Common myeloid progenitor, CD34-positive (primary cell): ENCODE measurements around the gene CD93.

ENCODE experiments used
- CTCF ChIA-PET: fragments of 350-600 bp; sonication (Branson Sonifier 250); formaldehyde crosslinking; loops from one replicate; lab custom pipeline; 2021; ENCODE audit warnings: antibody characterized with exemption; lab: Charles Lee
- POLR2A ChIA-PET: fragments of 350-600 bp; sonication (Branson Sonifier 250); formaldehyde crosslinking; loops from one replicate; lab custom pipeline; 2021; ENCODE audit warnings: antibody characterized with exemption; lab: Charles Lee
- DNase-seq, 3 donors: peaks; one replicate each; pipeline versions ENCODE4 v3.0.0 to v3.0.0-alpha.2; 2013
- H3K27ac ChIP-seq, 2 experiments: 1 replicate in 1 of 2; 2 replicates in 1 of 2; pipeline ENCODE4 v1.7.0; 2013; ENCODE audit warnings: inconsistent platforms in 2 of 2, low read length in 2 of 2, mild to moderate bottlenecking in 2 of 2, low read depth in 1 of 2, moderate library complexity in 1 of 2; ENCODE audit not compliant: severe bottlenecking in 2 of 2, insufficient read depth in 1 of 2, poor library complexity in 1 of 2
- H3K27me3 ChIP-seq, 5 experiments: replicated peaks in 2 of 5; 1 replicate in 3 of 5; 2 replicates in 2 of 5; pipeline versions ENCODE4 v1.6.1 to v1.7.0; 2013; ENCODE audit warnings: low read length in 4 of 5, mild to moderate bottlenecking in 2 of 5, moderate library complexity in 2 of 5, inconsistent platforms in 1 of 5; ENCODE audit not compliant: insufficient read depth in 5 of 5, control insufficient read depth in 4 of 5
- H3K36me3 ChIP-seq, 4 experiments: 1 replicate in 2 of 4; 2 replicates in 2 of 4; pipeline versions ENCODE4 v1.6.1 to v1.7.0; 2013; ENCODE audit warnings: low read length in 3 of 4, control low read depth in 1 of 4, mild to moderate bottlenecking in 1 of 4; ENCODE audit not compliant: control insufficient read depth in 4 of 4, insufficient read depth in 4 of 4
- H3K4me1 ChIP-seq, 4 experiments: 1 replicate in 3 of 4; 2 replicates in 1 of 4; pipeline versions ENCODE4 v1.6.1 to v1.7.1; 2013; ENCODE audit warnings: low read length in 3 of 4, mild to moderate bottlenecking in 3 of 4, control low read depth in 1 of 4, inconsistent platforms in 1 of 4, moderate library complexity in 1 of 4; ENCODE audit not compliant: control insufficient read depth in 4 of 4, insufficient read depth in 4 of 4; ENCODE audit errors: control extremely low read depth in 1 of 4
- H3K4me3 ChIP-seq, 7 experiments: 1 replicate in 4 of 7; 2 replicates in 3 of 7; pipeline versions ENCODE4 v1.5.1 to v1.7.0; 2013; ENCODE audit warnings: mild to moderate bottlenecking in 7 of 7, low read length in 6 of 7, moderate library complexity in 6 of 7, inconsistent platforms in 2 of 7, low read depth in 2 of 7, control low read depth in 1 of 7; ENCODE audit not compliant: insufficient read depth in 4 of 7, control insufficient read depth in 1 of 7; ENCODE audit errors: extremely low read depth in 1 of 7
- H3K9me3 ChIP-seq, 5 experiments: 1 replicate in 4 of 5; 2 replicates in 1 of 5; pipeline versions ENCODE4 v1.6.1 to v1.7.1; 2013; ENCODE audit warnings: low read length in 4 of 5, mild to moderate bottlenecking in 2 of 5, inconsistent platforms in 1 of 5, low read depth in 1 of 5, moderate library complexity in 1 of 5; ENCODE audit not compliant: control insufficient read depth in 4 of 5, insufficient read depth in 2 of 5; ENCODE audit errors: control extremely low read depth in 1 of 5
- WGBS: methylation state at CpG from one replicate; pipeline ENCODE4 v1.1.5; 2013; ENCODE audit not compliant: insufficient coverage; 5-methylcytosine and 5-hydroxymethylcytosine counted together

CD93 gene

DNA sequence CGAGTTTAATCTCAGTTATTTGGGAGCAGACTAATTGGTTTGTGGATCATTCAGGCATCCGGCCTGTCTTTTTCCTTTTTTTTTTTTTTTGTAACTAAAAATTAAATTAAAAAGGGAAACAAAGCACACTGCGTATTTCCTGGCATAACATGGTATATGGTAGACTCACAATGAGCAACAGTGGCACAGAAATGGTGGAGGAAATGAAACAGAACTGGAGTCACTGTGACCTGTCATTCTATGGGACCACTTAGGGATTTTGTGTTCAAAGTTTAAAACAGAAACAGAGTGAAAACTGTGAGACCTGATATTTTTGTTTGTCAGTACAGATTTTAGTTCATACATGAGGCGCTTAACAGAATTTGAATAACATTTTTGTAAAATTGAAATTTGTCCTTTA is 4.8 kb upstream of the CD93 start:
- Histone ChIP-seq H3K36me3 (no peaks in the 10 kb centered on the region), H3K9me3 (no peaks in the 10 kb centered on the region), H3K4me3 (no peak overlapping the region), H3K4me1 (peaks cover 8 to 29% (median 24%) of the 10 kb centered on the region in 4 experiments), H3K27me3 (peaks cover 0 to 3% (median 0%) of the 10 kb centered on the region in 5 experiments), H3K27ac (no peak overlapping the region)
- POLR2A ChIA-PET = no interaction called here
- WGBS = 90% methylated on average over 1 of the region's 4 CpGs
- CTCF ChIA-PET = interaction anchor here (1.0 kb wide), 1 partner anchor 21 kb away, joined by 4 read pairs; no protein-coding TSS in a partner anchor
- DNase-seq = no peak

DNA sequence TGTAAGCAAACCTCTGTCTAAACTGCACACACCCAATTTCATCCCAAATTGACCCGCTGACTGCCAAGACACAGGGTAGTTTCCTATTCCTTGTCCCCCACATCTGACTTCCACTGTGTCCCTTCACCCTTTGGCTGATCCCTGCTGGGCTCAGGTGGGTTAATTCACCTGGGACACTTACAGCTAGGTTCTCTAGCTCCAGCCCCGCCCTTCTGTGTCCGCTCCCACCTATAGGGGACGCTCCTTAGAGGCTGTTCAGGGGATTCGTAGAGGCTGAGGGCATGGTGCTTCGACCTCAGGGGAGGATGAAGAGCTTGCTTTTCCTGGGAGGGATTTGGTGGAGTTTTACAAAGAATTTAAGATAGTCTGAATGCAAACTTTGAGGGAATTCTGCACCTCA is 4.0 kb upstream of the CD93 start:
- Histone ChIP-seq H3K27me3 (peaks cover 0 to 3% (median 0%) of the 10 kb centered on the region in 5 experiments), H3K9me3 (no peaks in the 10 kb centered on the region), H3K27ac (no peak overlapping the region), H3K36me3 (no peaks in the 10 kb centered on the region), H3K4me1 (peaks cover 8 to 36% (median 31%) of the 10 kb centered on the region in 4 experiments), H3K4me3 (no peak overlapping the region)
- POLR2A ChIA-PET = no interaction called here
- WGBS = 96% methylated on average over 4 of the region's 6 CpGs
- CTCF ChIA-PET = interaction anchor here (1.0 kb wide), 1 partner anchor 22 kb away, joined by 4 read pairs; no protein-coding TSS in a partner anchor
- no peak for DNase-seq

DNA sequence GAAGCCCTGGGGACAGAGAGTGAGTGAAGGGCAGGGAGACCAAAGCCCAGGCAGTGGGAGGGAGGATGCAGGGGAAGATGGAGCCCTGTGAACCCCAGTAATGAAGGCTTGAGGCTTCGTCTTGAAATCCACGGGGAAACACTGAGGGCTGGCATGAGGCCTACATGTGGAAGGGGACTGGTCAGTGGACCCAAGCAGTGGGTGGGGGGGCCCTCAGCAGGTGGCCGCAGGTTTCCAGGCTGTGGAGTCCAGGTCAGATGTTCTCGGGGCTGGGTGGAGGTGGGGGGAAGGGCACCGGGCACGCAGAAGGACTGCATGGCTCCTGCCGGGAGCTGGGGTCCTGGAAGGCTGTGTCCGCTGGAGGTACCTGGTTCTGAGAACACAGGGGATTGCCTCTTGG is 2.7 kb upstream of the CD93 start:
- WGBS = 100% methylated on average over 8 of the region's 8 CpGs
- Histone ChIP-seq H3K36me3 (no peaks in the 10 kb centered on the region), H3K4me1 (peaks cover 8 to 49% (median 37%) of the 10 kb centered on the region in 4 experiments), H3K4me3 (no peak overlapping the region), H3K27me3 (no peaks in the 10 kb centered on the region), H3K27ac (no peak overlapping the region), H3K9me3 (no peaks in the 10 kb centered on the region)
- no peak for DNase-seq
- POLR2A ChIA-PET = no interaction called here
- CTCF ChIA-PET = interaction anchor here (1.1 kb wide), 1 partner anchor 13 kb away, joined by 3 read pairs; no protein-coding TSS in a partner anchor

- Histone ChIP-seq H3K9me3 (no peaks in the 10 kb centered on the region), H3K4me1 (peaks cover 14 to 60% (median 41%) of the 10 kb centered on the region in 4 experiments), H3K27ac (peak overlapping the region in 1 of 2 experiments; percentile 15), H3K4me3 (no peak overlapping the region), H3K27me3 (no peaks in the 10 kb centered on the region), H3K36me3 (no peaks in the 10 kb centered on the region)
- POLR2A ChIA-PET = no interaction called here
- peak; percentile 12 to 64 (median 50) for DNase-seq
- 67% methylated on average over 8 of the region's 9 CpGs for WGBS
- CTCF ChIA-PET = interaction anchor here (1.1 kb wide), 1 partner anchor 37 kb away, joined by 3 read pairs; no protein-coding TSS in a partner anchor
Observed at GRCh38 chr20:23087587-23088251, 1.6 kb upstream of the CD93 start.

- no peaks in the 10 kb centered on the region for H3K36me3 ChIP-seq
- ChIA-PET POLR2A (interaction anchor here (0.8 to 1.4 kb wide), 2 partner anchors 27 to 38 kb away, joined by 3 read pairs; no protein-coding TSS in a partner anchor), CTCF (interaction anchor here (1.5 to 1.8 kb wide), 3 partner anchors 26 to 397 kb away, joined by 4 to 6 read pairs (median 5); partner anchors contain the start of gene THBD)
- H3K4me1 ChIP-seq = peaks cover 14 to 68% (median 45%) of the 10 kb centered on the region in 4 experiments
- peak in 1 of 3 donors; percentile 24 for DNase-seq
- WGBS = 86% methylated on average over 9 of the region's 14 CpGs
- H3K9me3 ChIP-seq = no peaks in the 10 kb centered on the region
- no peak overlapping the region for H3K27ac ChIP-seq
- no peaks in the 10 kb centered on the region for H3K27me3 ChIP-seq
- H3K4me3 ChIP-seq = peak overlapping the region in 3 of 7 experiments; percentile 45 to 58 (median 57)
Observed at GRCh38 chr20:23086931-23087411, 847 bp upstream of the CD93 start.

- WGBS = 79% methylated on average over 20 of the region's 23 CpGs
- CTCF ChIA-PET = interaction anchor here (1.3 to 1.8 kb wide), 5 partner anchors 24 to 396 kb away, joined by 3 to 6 read pairs (median 5); partner anchors contain the start of gene THBD
- Histone ChIP-seq H3K36me3 (peaks cover 0 to 3% (median under 1%) of the 10 kb centered on the region in 4 experiments), H3K27ac (no peak overlapping the region), H3K27me3 (no peaks in the 10 kb centered on the region), H3K9me3 (no peaks in the 10 kb centered on the region), H3K4me3 (peak overlapping the region in 3 of 7 experiments; percentile 5 to 58 (median 57)), H3K4me1 (peaks cover 14 to 75% (median 45%) of the 10 kb centered on the region in 4 experiments)
- POLR2A ChIA-PET = interaction anchor here (1.4 kb wide), 1 partner anchor 40 kb away, joined by 3 read pairs; no protein-coding TSS in a partner anchor
- peak in 2 of 3 donors; percentile 22 to 36 for DNase-seq
Observed at GRCh38 chr20:23085436-23086055, 578 bp downstream of the CD93 start.
